Heart left ventricle (tissue), 16 donors: ENCODE data around the gene ZEB2. TPM values are rescaled to one million over a fixed set of nuclear protein-coding genes. Genes with fewer than 3 reads are reported as not detected.
A peak's percentile ranks its signal among the peaks of the same experiment; 100 is the strongest.

Experiments used
- ATAC-seq, 4 donors: fragments of 200-7000 bp; cut with Tn5 transposase; one replicate each; pipeline ENCODE4 v1.9.1; 2020 to 2022; ENCODE audit warnings: moderate library complexity in 4 of 4, mild to moderate bottlenecking in 3 of 4, moderate number of reproducible peaks in 1 of 4
- DNase-seq, 5 donors: peaks; one replicate each; pipeline ENCODE4 v3.0.0-alpha.2; 2020
- H3K27ac ChIP-seq, 12 donors: fragments of 200-600 bp; sonication (generic) in 4 of 12; one replicate each; pipeline versions ENCODE4 v1.5.0 to v1.8.0; 2016 to 2022; ENCODE audit warnings: mild to moderate bottlenecking in 2 of 12
- H3K27me3 ChIP-seq, 9 donors: fragments of 200-600 bp; sonication (generic) in 2 of 9; one replicate each; pipeline versions ENCODE4 v1.5.1 to v1.8.0; 2016 to 2022; ENCODE audit warnings: mild to moderate bottlenecking in 3 of 9
- H3K36me3 ChIP-seq, 9 donors: fragments of 200-600 bp; sonication (generic) in 2 of 9; one replicate each; pipeline versions ENCODE4 v1.5.0 to v1.8.0; 2018 to 2022; ENCODE audit warnings: mild to moderate bottlenecking in 2 of 9
- H3K4me1 ChIP-seq, 12 donors: fragments of 200-600 bp; sonication (generic) in 4 of 12; one replicate each; pipeline versions ENCODE4 v1.5.0 to v1.8.0; 2016 to 2022; ENCODE audit warnings: mild to moderate bottlenecking in 3 of 12
- H3K4me3 ChIP-seq, 12 donors: fragments of 200-600 bp; sonication (generic) in 4 of 12; one replicate each; pipeline versions ENCODE4 v1.5.0 to v1.8.0; 2017 to 2022; ENCODE audit warnings: mild to moderate bottlenecking in 9 of 12, moderate library complexity in 4 of 12
- H3K9me3 ChIP-seq, 12 donors: fragments of 200-600 bp; sonication (generic) in 4 of 12; one replicate each; pipeline versions ENCODE4 v1.5.0 to v1.8.0; 2016 to 2022; ENCODE audit warnings: mild to moderate bottlenecking in 1 of 12
- CTCF ChIP-seq, 12 donors: fragments of 200-600 bp; sonication (generic) in 4 of 12; IDR thresholded peaks; one replicate each; pipeline versions ENCODE4 v1.5.0 to v1.8.0; 2018 to 2022; ENCODE audit warnings: antibody characterized with exemption in 12 of 12, mild to moderate bottlenecking in 5 of 12
- POLR2A ChIP-seq, 2 donors: fragments of 450-650 bp; IDR thresholded peaks; one replicate each; pipeline ENCODE4 v1.6.1; 2017; ENCODE audit warnings: antibody characterized with exemption in 2 of 2, mild to moderate bottlenecking in 2 of 2, moderate library complexity in 2 of 2
- WGBS, 4 donors: extraction: QIAGEN DNeasy Blood & Tissue Kit in 2 of 4; methylation state at CpG; one replicate each; pipeline versions ENCODE4 v1.1.5 to v1.1.7; 2013 to 2018; 5-methylcytosine and 5-hydroxymethylcytosine counted together
- intact Hi-C, 10 donors: fragments of 100-400 bp; cut with DNase I; formaldehyde crosslinking; loops; one replicate each; pipeline versions ENCODE4 v1.11.1 to v1.14.2; 2022
- polyA plus RNA-seq, 2 donors: library from polyadenylated mRNA; stranded (reverse); fragments of 200-250 nt; gene quantifications; one replicate each; pipeline ENCODE4 v1.2.3, GENCODE V29; 2013
- total RNA-seq, 9 donors: library from RNA; depleted of rRNA in 2 of 9; stranded (reverse); fragments of >200 nt in 2 of 9; fragmentation: NEBNext Ultra II Directional in 3 of 9; extraction: Animal tissue kit (Norgen Biotek cat#: 25700) in 3 of 9; gene quantifications; one replicate each; pipeline versions ENCODE4 v1.1.0 to v1.2.4, GENCODE V29; 2016 to 2023
- donor health status: ischemic (EF 13 %, LVEDD 7.1; RV severe dilation, severe dysfunction).
- donor health status: healthy with polysubstance abuse.
- donor health status: DM: no; HTN: yes; CAD: no.
- donor health status: DM: no; HTN: no; CAD: no.
- donor health status: ischemic (EF 25% LVEDD 6.9; RV normal size, moderate dysfunction).
- donor health status: ischemic (EF 25% LVEDD 5.7; RV mildly dilated, moderate dysfunction).
- donor health status: healthy.
- donor health status: DM: yes; HTN: yes; CAD: no.
- donor health status: ischemic (EF 35%, LVEDD 5.7; RV mildly dilated, moderate dysfunction).
- donor health status: nonischemic (EF 11% LVEDD 7.7; RV severe dilation, severe dysfunction).
- donor health status: DM: yes; HTN: yes; CAD: no.
- donor health status: PGD.
- donor health status: ischemic (EF 29% LVEDD 5.4; RV normal size, mild dysfunction).
- donor health status: nonischemic (EF 23%, LVEDD 6.1; RV moderate dilation, normal function).

The ZEB2 gene
- total and polyA plus RNA-seq, 11 donors, result 23.1 to 168 (median 82.4) TPM

- intact Hi-C loops, result no loop called here
- ATAC-seq (no peak), DNase-seq (no peak)
- TF ChIP-seq POLR2A (IDR thresholded peaks at IDR 0.05) (no peak), CTCF (IDR thresholded peaks at IDR 0.05) (no peak)
- H3K4me3 ChIP-seq, result no peak overlapping the region
- no peaks in the 10 kb centered on the region for H3K27me3 ChIP-seq
- H3K4me1 ChIP-seq, result peaks cover 0 to 19% (median 0%) of the 10 kb centered on the region in 12 donors
- no peak overlapping the region for H3K27ac ChIP-seq
- no peaks in the 10 kb centered on the region for H3K36me3 ChIP-seq
- no peaks in the 10 kb centered on the region for H3K9me3 ChIP-seq
- WGBS, 4 donors, result 47 to 54% (median 52%) methylated on average over 1 of the region's 1 CpG
Observed at GRCh38 chr2:144548088-144548487, 28.2 kb upstream of the ZEB2 start.

- WGBS, 4 donors, result 71 to 81% (median 78%) methylated on average over 6 of the region's 6 CpGs
- no peak overlapping the region for H3K4me3 ChIP-seq
- no peaks in the 10 kb centered on the region for H3K36me3 ChIP-seq
- peaks cover 0 to 3% (median 0%) of the 10 kb centered on the region in 12 donors for H3K9me3 ChIP-seq
- intact Hi-C loops, result no loop called here
- no peak overlapping the region for H3K27ac ChIP-seq
- peaks cover 0 to 19% (median 0%) of the 10 kb centered on the region in 12 donors for H3K4me1 ChIP-seq
- no peaks in the 10 kb centered on the region for H3K27me3 ChIP-seq
- ATAC-seq, result no peak
- TF ChIP-seq CTCF (IDR thresholded peaks at IDR 0.05) (no peak), POLR2A (IDR thresholded peaks at IDR 0.05) (no peak)
- DNase-seq, result no peak
Observed at GRCh38 chr2:144547494-144547893, 27.6 kb upstream of the ZEB2 start.

GRCh38 chr2:144546933-144547332 is 27.0 kb upstream of the ZEB2 start:
- 72 to 78% (median 74%) methylated on average over 6 of the region's 6 CpGs for WGBS, 4 donors
- DNase-seq (peak in 1 of 5 donors; percentile 29), ATAC-seq (no peak)
- no peaks in the 10 kb centered on the region for H3K27me3 ChIP-seq
- intact Hi-C loops, result no loop called here
- peaks cover 0 to 19% (median 0%) of the 10 kb centered on the region in 12 donors for H3K4me1 ChIP-seq
- TF ChIP-seq CTCF (IDR thresholded peaks at IDR 0.05), result no peak
- no peak for TF ChIP-seq POLR2A (IDR thresholded peaks at IDR 0.05)
- no peak overlapping the region for H3K4me3 ChIP-seq
- H3K9me3 ChIP-seq, result peaks cover 0 to 3% (median 0%) of the 10 kb centered on the region in 12 donors
- H3K27ac ChIP-seq, result no peak overlapping the region
- H3K36me3 ChIP-seq, result no peaks in the 10 kb centered on the region

GRCh38 chr2:144545787-144546186 is 25.9 kb upstream of the ZEB2 start:
- no peak overlapping the region for H3K4me3 ChIP-seq
- 91 to 96% (median 95%) methylated on average over 2 of the region's 2 CpGs for WGBS, 4 donors
- ATAC-seq (no peak), DNase-seq (no peak)
- H3K27me3 ChIP-seq, result no peaks in the 10 kb centered on the region
- no peaks in the 10 kb centered on the region for H3K36me3 ChIP-seq
- peaks cover 0 to 3% (median 0%) of the 10 kb centered on the region in 12 donors for H3K9me3 ChIP-seq
- TF ChIP-seq POLR2A (IDR thresholded peaks at IDR 0.05) (no peak), CTCF (IDR thresholded peaks at IDR 0.05) (no peak)
- peaks cover 0 to 19% (median 0%) of the 10 kb centered on the region in 12 donors for H3K4me1 ChIP-seq
- H3K27ac ChIP-seq, result no peak overlapping the region
- intact Hi-C loops, result no loop called here
